Measurements from ENCODE around the gene SIGLEC14. TPM values are rescaled to one million over a fixed set of nuclear protein-coding genes. Genes with fewer than 3 reads are reported as not detected.

SIGLEC14 gene
- total RNA-seq, 4 donors from 2014 or later: 2.2 to 6.0 TPM; not detected in 2

DNA sequence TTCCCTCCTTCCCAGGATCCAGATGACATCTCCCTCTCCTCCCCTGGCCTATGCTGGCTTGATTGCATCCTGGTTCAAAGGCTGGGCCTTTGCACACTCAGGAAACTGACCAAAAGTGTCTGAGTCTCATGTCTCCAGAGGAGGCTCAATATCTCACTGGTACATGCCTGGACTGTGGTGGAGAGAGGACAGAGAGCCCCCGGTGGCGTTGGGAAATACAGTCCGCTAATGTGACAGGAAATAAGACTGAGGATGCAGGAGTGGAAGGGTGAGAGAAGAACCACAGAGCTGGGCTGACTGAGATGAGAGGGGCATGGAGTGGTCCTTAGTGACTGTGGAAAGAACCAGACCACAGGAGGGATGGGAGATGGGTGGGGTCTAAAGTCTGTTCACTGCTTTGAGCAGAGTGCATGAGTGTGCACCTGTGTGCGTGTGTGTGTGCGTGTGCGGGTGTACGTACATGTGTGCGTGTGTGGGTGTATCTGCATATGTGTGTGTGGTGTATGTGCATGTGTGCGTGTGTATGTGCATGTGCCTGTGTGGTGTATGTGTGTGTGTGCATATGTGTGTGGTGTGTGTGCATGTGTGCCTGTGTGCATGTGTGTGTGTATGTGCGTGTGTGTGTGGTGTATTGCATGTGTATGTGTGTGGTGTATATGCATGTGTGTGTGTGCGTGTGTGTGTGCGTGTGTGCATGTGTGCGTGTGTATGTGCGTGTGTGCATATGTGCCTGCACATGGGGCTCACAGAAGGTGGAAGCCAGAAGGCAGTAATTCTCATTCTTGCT, 18.3 kb downstream of the SIGLEC14 start:
- intact Hi-C loops (cut with DNase I; ENCODE audit: low total_unique reads): no loop called here
- no peaks in the 10 kb centered on the region for H3K27me3 ChIP-seq
- 71 to 84% methylated on average over 7 to 14 of the region's 14 CpGs for WGBS, 2 donors (ENCODE audit: low coverage in 1 of 2)
- H3K27ac ChIP-seq: no peak overlapping the region
- DNase-seq: no peak
- H3K4me3 ChIP-seq: no peak overlapping the region
- in situ Hi-C loops (cut with MboI; ENCODE audit: low pct_ligation_motif_present in 1 of 4, low pct_unique_long_range_greater_than_20kb in 1 of 4, low sequenced_read_pairs in 3 of 4): no loop called here
- TF ChIP-seq POLR2AphosphoS5 (IDR thresholded peaks at IDR 0.05) (no peak), POLR2A (IDR thresholded peaks at IDR 0.05) (no peak), EP300 (IDR thresholded peaks at IDR 0.05; ENCODE audit: low read depth) (no peak)
- TF ChIP-seq, protein P1, sequence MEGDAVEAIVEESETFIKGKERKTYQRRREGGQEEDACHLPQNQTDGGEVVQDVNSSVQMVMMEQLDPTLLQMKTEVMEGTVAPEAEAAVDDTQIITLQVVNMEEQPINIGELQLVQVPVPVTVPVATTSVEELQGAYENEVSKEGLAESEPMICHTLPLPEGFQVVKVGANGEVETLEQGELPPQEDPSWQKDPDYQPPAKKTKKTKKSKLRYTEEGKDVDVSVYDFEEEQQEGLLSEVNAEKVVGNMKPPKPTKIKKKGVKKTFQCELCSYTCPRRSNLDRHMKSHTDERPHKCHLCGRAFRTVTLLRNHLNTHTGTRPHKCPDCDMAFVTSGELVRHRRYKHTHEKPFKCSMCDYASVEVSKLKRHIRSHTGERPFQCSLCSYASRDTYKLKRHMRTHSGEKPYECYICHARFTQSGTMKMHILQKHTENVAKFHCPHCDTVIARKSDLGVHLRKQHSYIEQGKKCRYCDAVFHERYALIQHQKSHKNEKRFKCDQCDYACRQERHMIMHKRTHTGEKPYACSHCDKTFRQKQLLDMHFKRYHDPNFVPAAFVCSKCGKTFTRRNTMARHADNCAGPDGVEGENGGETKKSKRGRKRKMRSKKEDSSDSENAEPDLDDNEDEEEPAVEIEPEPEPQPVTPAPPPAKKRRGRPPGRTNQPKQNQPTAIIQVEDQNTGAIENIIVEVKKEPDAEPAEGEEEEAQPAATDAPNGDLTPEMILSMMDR (IDR thresholded peaks at IDR 0.05): no peak
- no peaks in the 10 kb centered on the region for H3K9me3 ChIP-seq
- H3K36me3 ChIP-seq: no peaks in the 10 kb centered on the region
- no peaks in the 10 kb centered on the region for H3K4me1 ChIP-seq

- intact Hi-C loops (cut with DNase I; ENCODE audit: low total_unique reads): no loop called here
- TF ChIP-seq, protein P1 (IDR thresholded peaks at IDR 0.05): no peak
- TF ChIP-seq POLR2AphosphoS5 (IDR thresholded peaks at IDR 0.05) (no peak), EP300 (IDR thresholded peaks at IDR 0.05; ENCODE audit: low read depth) (no peak), POLR2A (IDR thresholded peaks at IDR 0.05) (no peak)
- DNase-seq: no peak
- in situ Hi-C loops (cut with MboI; ENCODE audit: low pct_ligation_motif_present in 1 of 4, low pct_unique_long_range_greater_than_20kb in 1 of 4, low sequenced_read_pairs in 3 of 4): no loop called here
- Histone ChIP-seq H3K9me3 (no peaks in the 10 kb centered on the region), H3K4me1 (no peaks in the 10 kb centered on the region), H3K27me3 (no peaks in the 10 kb centered on the region), H3K27ac (no peak overlapping the region), H3K4me3 (no peak overlapping the region), H3K36me3 (no peaks in the 10 kb centered on the region)
- WGBS, 2 donors (ENCODE audit: low coverage in 1 of 2): 61% methylated on average over 14 of the region's 16 CpGs; no CpG with 5 or more reads in 1 of the 2 donors
These were observed 19.0 kb downstream of the SIGLEC14 start for GRCh38 chr19:51627491-51628138.

DNA sequence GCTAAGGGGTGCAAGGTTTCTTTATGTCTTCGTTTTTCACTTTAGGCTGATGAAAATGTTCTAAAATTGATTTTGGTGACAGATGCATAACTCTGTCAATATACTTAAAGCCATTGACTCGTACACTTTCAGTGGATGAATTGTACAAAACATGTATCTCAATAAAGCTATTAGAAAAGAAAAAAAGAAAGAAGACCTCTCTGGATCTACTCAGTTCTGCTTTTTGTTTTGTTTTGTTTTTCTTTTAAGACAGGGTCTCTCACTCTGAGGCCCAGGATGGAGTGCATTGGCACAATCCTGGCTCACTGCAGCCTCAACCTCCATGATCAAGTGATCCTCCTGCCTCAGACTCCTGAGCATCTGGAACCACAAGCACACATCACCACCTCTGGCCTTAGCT, 19.9 kb downstream of the SIGLEC14 start:
- no peaks in the 10 kb centered on the region for H3K27me3 ChIP-seq
- intact Hi-C loops (cut with DNase I; ENCODE audit: low total_unique reads): no loop called here
- WGBS, 2 donors (ENCODE audit: low coverage in 1 of 2): 40 to 50% methylated on average over 2 of the region's 2 CpGs
- TF ChIP-seq, protein P1 (IDR thresholded peaks at IDR 0.05): no peak
- TF ChIP-seq EP300 (IDR thresholded peaks at IDR 0.05; ENCODE audit: low read depth): no peak
- no peak for TF ChIP-seq POLR2A (IDR thresholded peaks at IDR 0.05)
- TF ChIP-seq POLR2AphosphoS5 (IDR thresholded peaks at IDR 0.05): no peak
- H3K4me3 ChIP-seq: no peak overlapping the region
- H3K4me1 ChIP-seq: no peaks in the 10 kb centered on the region
- no peak for DNase-seq
- no peaks in the 10 kb centered on the region for H3K36me3 ChIP-seq
- no peaks in the 10 kb centered on the region for H3K9me3 ChIP-seq
- no peak overlapping the region for H3K27ac ChIP-seq
- in situ Hi-C loops (cut with MboI; ENCODE audit: low pct_ligation_motif_present in 1 of 4, low pct_unique_long_range_greater_than_20kb in 1 of 4, low sequenced_read_pairs in 3 of 4): no loop called here

- DNase-seq: no peak
- TF ChIP-seq POLR2AphosphoS5 (IDR thresholded peaks at IDR 0.05) (no peak), POLR2A (IDR thresholded peaks at IDR 0.05) (no peak), EP300 (IDR thresholded peaks at IDR 0.05; ENCODE audit: low read depth) (no peak)
- TF ChIP-seq, protein P1 (IDR thresholded peaks at IDR 0.05): no peak
- Histone ChIP-seq H3K9me3 (no peaks in the 10 kb centered on the region), H3K4me1 (no peaks in the 10 kb centered on the region), H3K27me3 (no peaks in the 10 kb centered on the region), H3K36me3 (no peaks in the 10 kb centered on the region), H3K4me3 (no peak overlapping the region), H3K27ac (no peak overlapping the region)
- WGBS, 2 donors (ENCODE audit: low coverage in 1 of 2): 29% methylated on average over 2 of the region's 2 CpGs; no CpG with 5 or more reads in 1 of the 2 donors
- intact Hi-C loops (cut with DNase I; ENCODE audit: low total_unique reads) (no loop called here), in situ Hi-C loops (cut with MboI; ENCODE audit: low pct_ligation_motif_present in 1 of 4, low pct_unique_long_range_greater_than_20kb in 1 of 4, low sequenced_read_pairs in 3 of 4) (no loop called here)
These were observed 25.4 kb downstream of the SIGLEC14 start for GRCh38 chr19:51621178-51621577.
